ENCODE measurements around the gene RHCG. TPM values are rescaled to one million over a fixed set of nuclear protein-coding genes. Genes with fewer than 3 reads are reported as not detected.

The RHCG gene
- total and polyA plus RNA-seq, 2 of the 13 experiments (the other 11 are each of a cell fraction or from before 2014, with no cell fraction given), result not detected

DNA sequence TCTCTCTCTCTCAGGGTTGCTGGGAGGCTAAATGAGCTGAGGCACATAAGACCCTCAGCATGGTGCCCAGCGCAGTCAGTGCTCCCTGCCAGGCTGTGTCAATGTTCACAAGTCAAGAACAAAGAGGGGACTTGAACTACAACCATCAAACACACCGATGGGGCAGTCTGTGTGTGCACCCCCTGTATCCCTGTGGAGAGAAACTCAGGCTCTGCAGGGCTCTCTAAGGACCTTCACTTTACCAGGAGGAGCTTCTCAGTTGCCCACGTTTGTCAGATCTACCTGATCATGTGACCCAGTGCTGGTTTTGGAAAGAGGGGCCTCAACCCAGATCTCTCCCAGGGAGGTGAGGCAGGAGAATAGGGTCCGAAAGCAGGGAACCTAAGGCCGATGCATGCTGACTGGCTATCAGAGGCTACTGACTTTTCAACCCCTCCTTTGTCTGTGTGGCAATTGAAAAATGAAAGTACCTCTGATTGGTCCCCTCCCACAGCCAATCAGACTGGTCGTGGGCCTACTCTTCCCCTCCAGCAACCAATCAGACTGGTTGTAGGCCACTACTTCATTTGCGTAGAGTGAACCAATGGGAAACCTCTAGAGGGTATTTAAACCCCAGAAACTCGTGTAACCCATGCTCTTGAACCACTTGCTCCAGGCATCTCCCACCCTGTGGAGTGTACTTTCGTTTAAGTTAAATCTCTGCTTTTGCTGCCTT lies 34.0 kb downstream of the RHCG start (continued):
- TF ChIP-seq TFDP2 (CRISPR knock-in tag; IDR thresholded peaks at IDR 0.05), result 0 out of 2 replicates have a peak, but pooled peaks have one; percentile 17
- peak; percentile 63; the same call in 1 of the 2 replicates for TF ChIP-seq MXD4 (CRISPR knock-in tag; IDR thresholded peaks at IDR 0.05)
- TF ChIP-seq, protein P1, sequence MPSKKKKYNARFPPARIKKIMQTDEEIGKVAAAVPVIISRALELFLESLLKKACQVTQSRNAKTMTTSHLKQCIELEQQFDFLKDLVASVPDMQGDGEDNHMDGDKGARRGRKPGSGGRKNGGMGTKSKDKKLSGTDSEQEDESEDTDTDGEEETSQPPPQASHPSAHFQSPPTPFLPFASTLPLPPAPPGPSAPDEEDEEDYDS (CRISPR knock-in tag; IDR thresholded peaks at IDR 0.05), result peak; percentile 95
- TF ChIP-seq KAT8 (CRISPR knock-in tag; IDR thresholded peaks at IDR 0.05), result 0 out of 2 replicates have a peak, but pooled peaks have one; percentile 12
- TF ChIP-seq SOX13 (IDR thresholded peaks at IDR 0.05), result no peak
- 0 out of 4 replicates have a peak, but pooled peaks of 1 of the 2 experiments have one; percentile 11 for TF ChIP-seq SOX13 (CRISPR knock-in tag; conservative IDR thresholded peaks at IDR 0.05 in 1 of 2, IDR thresholded peaks at IDR 0.05 in 1 of 2)
- TF ChIP-seq ZNF607 (CRISPR knock-in tag; IDR thresholded peaks at IDR 0.05; ENCODE audit: borderline replicate concordance), result 0 out of 2 replicates have a peak, but pooled peaks have one; percentile 48
- TF ChIP-seq GFI1 (CRISPR knock-in tag; IDR thresholded peaks at IDR 0.05; ENCODE audit: borderline replicate concordance), result 0 out of 2 replicates have a peak, but pooled peaks have one; percentile 35
- no peak for TF ChIP-seq ZZZ3 (CRISPR knock-in tag; IDR thresholded peaks at IDR 0.05; ENCODE audit: borderline replicate concordance)
- no peak for TF ChIP-seq HNRNPL (IDR thresholded peaks at IDR 0.05; ENCODE audit: low read depth, low read length)
- peak; percentile 44; the same call in 1 of the 2 replicates for TF ChIP-seq PHF8 (CRISPR knock-in tag; IDR thresholded peaks at IDR 0.05)
- peak; percentile 32; the same call in 1 of the 2 replicates for TF ChIP-seq SALL1 (CRISPR knock-in tag; IDR thresholded peaks at IDR 0.05)
- TF ChIP-seq CERS6 (CRISPR knock-in tag; IDR thresholded peaks at IDR 0.05), result no peak
- TF ChIP-seq ZNF766 (CRISPR knock-in tag; IDR thresholded peaks at IDR 0.05; ENCODE audit: borderline replicate concordance), result 0 out of 2 replicates have a peak, but pooled peaks have one; percentile 25
- no peak for TF ChIP-seq ZNF615 (CRISPR knock-in tag; IDR thresholded peaks at IDR 0.05; ENCODE audit: borderline replicate concordance)
- peak; percentile 67; the same call in 1 of the 2 replicates for TF ChIP-seq DR1 (CRISPR knock-in tag; IDR thresholded peaks at IDR 0.05)
- 0 out of 2 replicates have a peak, but pooled peaks have one; percentile 30 for TF ChIP-seq SIN3A (IDR thresholded peaks at IDR 0.05; ENCODE audit: borderline replicate concordance, low read depth, low read length)
